Dedifferentiated amniotic fluid mesenchymal stem cell (primary cell): ENCODE results near the gene OR10G4.
"Not testable (repeated sequence)": the region's sequence is repeated elsewhere in the genome, so short reads cannot be mapped to it uniquely, and the experiment has no call there.

Experiments
- DNase-seq: peaks from one replicate; pipeline ENCODE4 v3.0.0-alpha.2; 2016; ENCODE audit errors: extremely low spot score

Gene OR10G4, protein sequence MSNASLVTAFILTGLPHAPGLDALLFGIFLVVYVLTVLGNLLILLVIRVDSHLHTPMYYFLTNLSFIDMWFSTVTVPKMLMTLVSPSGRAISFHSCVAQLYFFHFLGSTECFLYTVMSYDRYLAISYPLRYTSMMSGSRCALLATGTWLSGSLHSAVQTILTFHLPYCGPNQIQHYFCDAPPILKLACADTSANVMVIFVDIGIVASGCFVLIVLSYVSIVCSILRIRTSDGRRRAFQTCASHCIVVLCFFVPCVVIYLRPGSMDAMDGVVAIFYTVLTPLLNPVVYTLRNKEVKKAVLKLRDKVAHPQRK

DNA sequence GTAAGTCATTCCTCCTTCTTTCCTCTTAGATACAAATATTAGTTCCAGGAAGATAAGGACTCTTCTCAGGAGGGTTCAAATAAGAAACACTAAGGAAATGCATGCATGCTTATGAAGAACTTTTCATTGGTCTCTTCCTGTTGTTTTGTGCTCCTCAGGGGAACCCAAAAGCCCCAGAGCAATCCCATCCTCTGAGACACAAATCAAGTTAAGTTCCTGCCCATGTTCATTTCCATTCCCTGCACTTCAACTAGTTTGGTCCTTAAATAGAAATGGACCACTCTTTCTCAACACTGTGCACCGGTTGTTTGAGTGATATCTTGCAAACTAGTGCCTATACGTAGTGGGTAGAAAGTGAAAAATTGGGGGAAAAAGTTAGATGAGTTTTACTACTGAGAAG is at the start of gene OR10G4:
Gene OR10G4 (plus strand): TSS at position 301 of the 400 bp plus-strand sequence. CDS start 2,578 bp downstream, outside the sequence.
- DNase-seq, result no peak

DNA sequence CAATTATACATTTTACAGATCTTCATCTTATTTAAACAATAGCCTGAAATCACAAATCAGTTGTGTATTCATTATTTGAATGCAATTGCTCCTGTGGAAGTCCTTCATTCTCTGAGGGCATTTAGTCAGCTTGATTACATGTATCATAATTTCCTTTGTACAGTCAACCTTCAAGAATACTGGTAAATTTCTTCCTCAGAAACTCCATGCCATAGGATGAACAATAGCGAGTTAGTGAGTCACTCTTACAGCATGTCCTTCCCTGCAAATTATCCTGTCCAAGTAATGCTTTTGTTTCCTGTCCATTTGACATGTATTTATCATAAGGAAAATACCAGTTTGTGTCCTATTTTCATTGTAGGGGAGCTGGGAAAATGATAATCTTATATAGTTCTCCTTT is 39.0 kb upstream of the OR10G4 start:
- peak; percentile 31 for DNase-seq

DNA sequence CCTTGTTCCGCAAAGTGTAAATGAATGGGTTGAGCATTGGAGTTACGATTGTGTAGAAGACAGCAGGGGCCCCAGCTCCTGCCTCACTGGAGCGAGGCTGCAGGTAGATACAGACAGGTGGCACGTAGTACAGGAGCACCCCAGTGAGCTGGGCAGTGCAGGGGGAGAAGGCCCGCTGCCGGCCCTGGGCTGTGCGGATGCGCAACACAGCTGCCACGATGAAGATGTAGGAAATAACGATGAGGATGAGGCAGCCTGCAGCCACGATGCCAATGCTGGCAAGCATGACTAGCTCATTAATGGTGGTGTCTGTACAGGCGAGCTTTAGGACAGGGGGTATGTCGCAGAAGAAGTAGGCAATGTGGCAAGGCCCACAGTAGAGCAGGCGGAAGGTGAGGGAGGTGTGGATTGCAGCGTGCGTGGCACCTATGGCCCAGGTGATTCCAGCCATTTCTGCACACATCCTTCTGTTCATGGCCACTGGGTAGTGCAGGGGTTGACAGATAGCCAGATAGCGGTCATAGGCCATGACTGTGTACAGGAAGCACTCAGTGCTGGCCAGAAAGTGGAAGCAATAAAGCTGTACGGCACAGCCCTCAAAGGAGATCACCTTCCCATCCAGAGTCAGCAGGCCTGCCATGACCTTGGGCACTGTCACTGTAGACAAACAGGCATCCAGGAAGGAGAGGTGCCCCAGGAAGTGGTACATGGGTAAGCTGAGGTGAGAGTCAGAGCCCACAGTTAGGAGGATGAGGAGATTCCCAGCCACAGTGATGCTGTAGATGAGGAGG is 35.8 kb upstream of the OR10G4 start:
- DNase-seq, result peak; percentile 8

DNA sequence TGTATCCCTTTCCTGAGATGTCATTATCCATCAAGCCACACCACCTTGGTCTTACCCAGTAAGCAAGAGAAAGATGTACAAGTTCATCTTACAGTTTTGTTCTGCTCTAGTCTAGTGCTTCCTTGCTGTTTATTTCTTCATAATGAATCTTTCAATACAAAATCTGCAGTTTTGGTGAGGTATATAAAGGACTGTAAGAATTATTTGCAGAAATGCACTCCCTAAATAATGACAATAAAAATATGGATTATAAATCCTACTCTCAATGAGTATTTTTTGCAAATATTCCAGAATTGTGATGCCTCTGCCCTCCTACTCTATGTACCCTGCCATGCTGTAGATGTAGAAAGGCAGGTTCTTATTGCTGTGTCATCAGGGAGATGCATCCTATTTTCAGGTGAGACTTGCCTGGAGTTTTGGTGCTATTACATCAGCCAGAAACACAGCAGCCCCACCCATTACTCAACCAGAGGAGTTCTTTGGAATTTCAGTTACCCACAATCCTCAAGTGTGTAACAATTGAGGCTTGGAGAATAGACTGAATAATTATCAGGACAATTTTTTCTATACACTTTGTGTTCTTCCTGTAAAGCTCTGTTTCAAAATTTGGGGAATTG is 35.0 kb upstream of the OR10G4 start, which contains the start of gene OR10S1:
Gene OR10S1 (minus strand): TSS at position 51 of the 617 bp plus-strand sequence. CDS start 117 bp downstream, outside the sequence.
- DNase-seq, result peak; percentile 14

DNA sequence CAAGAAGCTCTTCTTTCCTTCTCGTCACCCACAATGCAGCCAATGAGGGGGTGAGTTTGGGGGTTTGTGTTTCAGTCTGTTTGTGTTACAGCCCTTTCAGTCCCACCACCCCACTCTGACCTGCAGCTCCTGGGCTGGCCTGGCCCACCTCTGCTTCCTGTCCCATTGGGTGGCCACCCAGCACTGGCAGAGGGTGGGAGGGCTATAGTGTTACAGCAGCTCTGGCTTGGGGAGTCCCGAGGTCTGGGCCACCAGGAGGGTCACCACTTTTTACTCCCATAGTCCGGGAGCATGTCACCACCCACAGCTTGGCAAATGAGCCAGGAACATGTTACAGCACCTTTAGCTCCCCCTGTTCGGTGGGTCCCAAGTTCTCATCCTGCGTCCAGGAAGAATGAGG is 33.5 kb upstream of the OR10G4 start:
- no peak for DNase-seq

DNA sequence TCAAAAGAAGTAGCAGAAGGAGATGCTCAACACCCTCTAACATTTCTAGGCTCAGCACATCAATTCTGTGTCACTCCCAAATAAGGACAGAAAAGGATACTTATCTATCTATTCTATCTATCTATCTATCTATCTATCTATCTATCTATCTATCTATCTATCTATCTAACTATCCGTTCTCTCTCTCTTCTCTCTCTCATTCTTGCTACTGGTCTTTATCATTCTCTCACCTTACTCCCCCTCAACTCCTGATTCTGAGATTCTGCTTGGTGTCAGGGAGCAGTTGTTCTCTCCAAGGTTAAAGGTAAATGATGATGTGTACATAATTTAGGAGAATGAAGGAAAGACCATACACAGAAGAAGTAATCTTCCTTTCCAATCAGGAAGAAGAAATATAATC is 17.7 kb upstream of the OR10G4 start, which contains the start of gene OR10G6:
Gene OR10G6 (minus strand): TSS at position 43 of the 400 bp plus-strand sequence. CDS start 0 bp downstream, at position 43.
- DNase-seq, result no peak

DNA sequence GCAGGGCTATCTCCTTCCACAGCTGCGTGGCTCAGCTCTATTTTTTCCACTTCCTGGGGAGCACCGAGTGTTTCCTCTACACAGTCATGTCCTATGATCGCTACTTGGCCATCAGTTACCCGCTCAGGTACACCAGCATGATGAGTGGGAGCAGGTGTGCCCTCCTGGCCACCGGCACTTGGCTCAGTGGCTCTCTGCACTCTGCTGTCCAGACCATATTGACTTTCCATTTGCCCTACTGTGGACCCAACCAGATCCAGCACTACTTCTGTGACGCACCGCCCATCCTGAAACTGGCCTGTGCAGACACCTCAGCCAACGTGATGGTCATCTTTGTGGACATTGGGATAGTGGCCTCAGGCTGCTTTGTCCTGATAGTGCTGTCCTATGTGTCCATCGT is 3.0 kb downstream of the OR10G4 start:
- DNase-seq, result not testable (repeated sequence)

DNA sequence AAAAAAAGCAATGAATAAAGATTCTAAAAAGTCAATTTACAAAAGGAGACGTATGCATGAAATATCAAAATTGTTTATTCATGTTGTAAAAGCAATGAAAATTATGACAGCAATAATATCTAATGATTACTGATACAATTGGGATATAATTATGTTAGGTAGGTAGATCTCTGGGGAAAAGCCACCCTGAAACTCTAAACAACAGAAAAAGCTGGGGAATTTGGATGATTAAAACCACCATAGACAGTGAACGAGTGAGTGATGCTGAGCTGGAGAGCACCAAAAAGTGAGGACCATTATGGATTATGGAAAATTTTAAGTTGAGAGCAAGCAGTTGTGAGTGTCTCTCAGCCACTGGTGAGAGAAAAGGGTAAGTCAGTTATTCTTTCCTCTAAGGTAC is 13.7 kb downstream of the OR10G4 start, which contains the start of gene OR10G8:
Gene OR10G8 (plus strand): TSS at position 301 of the 400 bp plus-strand sequence. CDS start 2,825 bp downstream, outside the sequence.
- no peak for DNase-seq

DNA sequence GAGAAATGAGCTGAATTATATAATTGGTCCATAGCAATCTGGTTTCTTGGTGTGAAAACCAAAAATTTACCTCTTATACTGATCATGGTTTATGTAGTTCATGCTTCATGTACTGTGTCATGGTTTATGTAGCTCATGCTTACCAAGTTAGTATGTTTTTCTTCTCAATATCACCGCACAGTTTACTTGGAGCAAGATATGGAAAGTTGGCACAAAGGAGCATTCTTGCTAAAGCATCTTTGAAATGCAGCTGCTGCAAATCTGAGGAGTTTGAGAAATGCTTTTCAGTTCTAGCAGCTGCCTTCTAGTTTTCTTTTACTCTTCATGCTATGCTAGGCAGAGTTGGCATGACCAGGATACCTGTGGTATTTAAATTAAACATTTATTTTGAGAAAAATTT is 23.9 kb downstream of the OR10G4 start:
- DNase-seq, result no peak

DNA sequence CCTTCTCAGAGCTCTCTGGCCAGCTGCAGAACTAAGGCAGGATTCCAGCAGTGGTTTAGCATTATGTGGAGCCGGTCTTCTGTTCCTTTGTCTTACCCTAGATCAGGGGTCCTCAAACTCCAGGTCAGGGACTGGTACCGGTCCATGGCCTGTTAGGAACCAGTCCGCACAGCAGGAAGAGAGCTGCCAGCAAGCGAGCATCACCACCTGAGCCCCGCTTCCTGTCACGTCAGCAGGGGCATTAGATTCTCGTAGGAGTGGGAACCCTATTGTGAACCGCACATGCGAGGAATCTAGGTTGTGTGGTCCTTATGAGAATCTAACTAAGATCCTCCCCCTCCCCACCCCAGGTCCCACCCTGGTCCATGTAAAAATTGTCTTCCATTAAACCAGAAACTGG is 26.8 kb downstream of the OR10G4 start:
- no peak for DNase-seq

DNA sequence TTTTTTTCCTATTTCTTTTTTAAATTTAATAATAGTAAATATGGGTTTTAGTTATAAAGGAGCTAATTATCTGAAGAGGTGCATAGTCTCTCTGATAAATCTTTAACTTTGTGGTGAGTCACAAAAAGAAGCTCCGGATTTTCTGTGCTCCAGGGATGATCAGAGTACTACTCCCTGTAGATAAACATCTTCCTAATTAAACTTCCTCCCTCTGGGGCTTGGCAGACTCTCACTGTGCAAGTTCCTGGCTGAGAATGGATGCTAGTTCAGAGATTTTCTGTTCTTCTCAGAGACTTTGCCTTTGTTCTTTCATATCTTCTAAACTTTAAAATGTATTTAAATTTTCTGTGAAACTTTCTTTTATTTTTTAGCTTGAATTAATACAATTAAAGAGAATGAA is 28.5 kb downstream of the OR10G4 start, which contains the start of gene OR10G7:
Gene OR10G7 (minus strand): TSS at position 72 of the 400 bp plus-strand sequence. CDS start 2,324 bp downstream, outside the sequence.
- DNase-seq, result no peak

DNA sequence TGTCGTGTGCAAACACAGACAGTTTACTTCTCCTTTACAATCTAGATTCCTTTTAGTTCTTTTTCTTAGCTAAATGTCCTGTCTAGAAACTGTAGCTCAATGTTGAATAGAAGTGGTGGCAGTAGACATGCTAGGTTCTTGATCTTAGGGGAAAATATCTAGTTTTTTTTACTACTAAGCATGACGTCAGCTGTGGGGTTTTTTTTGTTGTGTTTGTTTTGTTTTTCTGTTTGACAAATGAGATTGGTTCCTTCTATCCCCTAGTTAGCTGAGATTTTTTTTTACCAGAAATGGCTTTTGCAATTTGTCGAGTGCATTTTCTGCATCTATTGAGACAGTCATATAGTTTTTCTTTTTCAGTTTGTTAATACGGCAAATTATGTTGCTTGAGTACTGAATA is 30.6 kb downstream of the OR10G4 start:
- no peak for DNase-seq

DNA sequence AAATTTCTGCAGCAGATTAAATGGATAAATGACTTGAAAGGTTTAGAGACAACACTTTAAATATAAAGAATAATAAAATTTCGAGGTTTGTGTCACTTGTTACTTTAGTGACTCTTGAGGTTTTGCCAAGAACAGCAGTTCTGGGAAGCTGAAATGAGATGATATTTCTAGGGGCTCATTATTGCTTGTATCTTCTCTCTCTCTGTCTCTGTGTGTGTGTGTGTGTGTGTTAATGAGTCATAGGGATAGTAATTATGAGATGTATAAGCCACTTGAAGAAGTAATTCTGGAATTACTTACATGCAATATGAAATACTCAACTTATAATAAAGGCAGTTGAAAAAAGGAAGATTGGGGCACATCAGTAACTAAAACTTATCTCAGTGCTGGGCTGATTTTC is 38.0 kb downstream of the OR10G4 start:
- no peak for DNase-seq

DNA sequence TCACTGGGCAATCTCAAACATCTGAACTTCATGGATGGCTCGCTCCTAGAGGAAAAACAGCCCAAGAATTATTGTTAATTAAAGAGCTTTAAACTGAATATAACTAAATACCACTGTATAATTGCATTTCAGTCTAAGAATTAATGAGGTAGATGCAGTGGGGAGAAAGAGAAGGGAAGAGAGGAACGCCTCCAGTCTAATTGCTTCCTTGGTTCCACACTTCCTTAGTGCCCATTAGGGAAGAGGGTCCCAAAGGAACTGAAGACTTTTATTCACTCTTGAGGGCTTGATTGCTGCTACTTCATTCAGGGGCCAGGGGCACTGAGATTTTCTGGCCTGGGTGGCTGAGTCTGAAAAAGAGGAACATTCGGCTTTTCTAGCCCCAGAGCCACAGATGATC is 40.2 kb downstream of the OR10G4 start:
- no peak for DNase-seq
